T follicular helper cell (primary cell): Measurements from ENCODE around the gene TBC1D3.
"Not testable (repeated sequence)": the region's sequence is repeated elsewhere in the genome, so short reads cannot be mapped to it uniquely, and the experiment has no call there.

Experiments used
- DNase-seq: peaks from one replicate; pipeline ENCODE4 v3.0.0-alpha.2; 2020; ENCODE audit warnings: low read depth
- total RNA-seq, 2 experiments: gene quantifications; one replicate each; lab custom pipeline; 2026; lab: John Stamatoyannopoulos, UW

Gene TBC1D3
- 0 reads per million in 2 experiments for total RNA-seq

- DNase-seq = not testable (repeated sequence)
Measured at GRCh38 chr17:38192455-38192854, at the start of gene TBC1D3. TSS of gene TBC1D3 (minus strand) at chr17:38192555. CDS start at chr17:38191029, 1,526 bp downstream.

- DNase-seq = not testable (repeated sequence)
Measured at GRCh38 chr17:38232790-38233189, 40.4 kb upstream of the TBC1D3 start.

DNA sequence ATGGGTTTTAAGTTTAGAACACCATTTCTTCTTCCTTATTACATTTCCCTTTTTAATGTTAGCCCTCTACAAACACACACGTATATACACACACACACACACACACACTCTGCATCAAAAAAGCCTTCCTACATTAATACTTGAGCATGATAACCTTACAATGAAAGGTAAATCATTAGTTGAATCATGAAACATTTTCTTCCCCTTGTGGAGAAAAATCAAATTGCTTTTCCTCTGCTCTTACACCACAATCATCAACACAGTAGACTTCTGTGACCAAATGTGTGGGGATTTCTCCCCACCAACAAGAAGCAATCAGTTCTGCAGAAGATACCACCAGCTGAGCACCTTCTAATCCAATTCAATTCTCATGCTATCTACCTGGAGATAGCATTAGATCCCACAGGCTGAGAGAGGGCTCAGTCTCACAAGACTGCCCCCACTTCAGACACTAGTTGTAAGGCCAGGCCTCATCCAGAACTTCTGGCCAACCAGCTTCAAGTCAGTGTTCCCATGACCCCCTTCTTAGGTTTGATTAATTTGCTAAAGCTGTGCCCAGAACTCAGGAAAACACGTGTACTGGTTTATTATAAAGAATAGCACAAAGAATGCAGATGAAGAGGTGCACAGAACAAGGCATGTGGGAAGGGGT is 33.6 kb upstream of the TBC1D3 start:
- DNase-seq = not testable (repeated sequence)

DNA sequence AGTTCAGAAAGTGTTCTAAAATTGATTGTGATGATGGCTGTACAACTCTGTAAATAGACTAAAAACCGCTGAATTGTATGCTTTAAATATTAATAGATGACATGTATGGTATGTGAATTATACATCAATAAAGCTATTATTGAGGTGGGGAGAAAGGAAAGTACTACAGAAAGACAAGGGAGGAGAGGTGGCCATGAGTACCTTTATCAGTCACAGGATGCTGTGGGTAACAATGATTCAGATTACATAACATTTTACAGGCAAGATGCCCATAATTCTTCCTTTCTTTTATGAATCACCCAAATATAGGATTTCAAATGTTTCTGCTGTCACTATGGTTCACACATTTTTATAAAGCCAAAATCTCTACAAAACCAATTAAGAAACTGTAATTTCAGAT is 28.5 kb upstream of the TBC1D3 start:
- not testable (repeated sequence) for DNase-seq

- not testable (repeated sequence) for DNase-seq
Measured at GRCh38 chr17:38200271-38200670, 7.9 kb upstream of the TBC1D3 start.

GRCh38 chr17:38134860-38135259 is 57.5 kb downstream of the TBC1D3 start:
- DNase-seq = not testable (repeated sequence)
